HG03432 (cell line): Measurements from ENCODE around the gene CCDC127.
"Not testable (repeated sequence)": the region's sequence is repeated elsewhere in the genome, so short reads cannot be mapped to it uniquely, and the experiment has no call there.

Experiments
- ATAC-seq: cut with Tn5 transposase; IDR thresholded peaks from one replicate; pipeline ENCODE4 v1.9.1; 2021; ENCODE audit warnings: mild to moderate bottlenecking, moderate library complexity; ENCODE audit not compliant: unreplicated experiment

The CCDC127 gene, protein sequence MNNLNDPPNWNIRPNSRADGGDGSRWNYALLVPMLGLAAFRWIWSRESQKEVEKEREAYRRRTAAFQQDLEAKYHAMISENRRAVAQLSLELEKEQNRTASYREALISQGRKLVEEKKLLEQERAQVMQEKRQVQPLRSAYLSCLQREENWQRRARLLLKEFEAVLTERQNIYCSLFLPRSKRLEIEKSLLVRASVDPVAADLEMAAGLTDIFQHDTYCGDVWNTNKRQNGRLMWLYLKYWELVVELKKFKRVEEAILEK

GRCh38 chr5:217494-218456 is at the start of gene CCDC127, which contains the start of gene SDHA:
TSS of gene CCDC127 (minus strand) at chr5:218153. CDS start at chr5:216849, 1,304 bp downstream.
TSS of gene SDHA (plus strand) at chr5:218320. CDS start at chr5:218356, 36 bp downstream.
- ATAC-seq = peak; percentile 84

DNA sequence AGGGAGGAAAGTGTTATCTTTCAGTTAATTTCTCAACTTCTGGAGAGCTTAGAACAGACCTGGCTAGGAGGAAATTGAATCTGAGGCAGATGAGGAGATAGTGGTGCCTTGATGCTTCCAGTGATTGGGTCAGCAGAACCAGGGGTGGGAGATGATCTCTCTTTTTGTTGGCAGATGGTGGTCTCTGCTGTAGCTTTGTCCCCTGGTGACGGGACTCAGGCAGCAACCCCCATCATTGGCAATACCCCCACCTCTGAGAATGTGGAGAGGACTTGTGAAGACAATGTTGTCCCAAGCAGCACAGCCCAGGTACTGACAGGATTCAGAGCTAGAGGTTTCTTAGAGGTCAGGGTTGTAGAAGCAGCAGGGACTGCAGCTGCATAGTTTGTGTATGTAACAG is 49.8 kb upstream of the CCDC127 start:
- no peak for ATAC-seq

GRCh38 chr5:266311-267026 is 48.5 kb upstream of the CCDC127 start:
- ATAC-seq = not testable (repeated sequence)

- ATAC-seq = no peak
Measured at GRCh38 chr5:264338-264737, 46.4 kb upstream of the CCDC127 start.

DNA sequence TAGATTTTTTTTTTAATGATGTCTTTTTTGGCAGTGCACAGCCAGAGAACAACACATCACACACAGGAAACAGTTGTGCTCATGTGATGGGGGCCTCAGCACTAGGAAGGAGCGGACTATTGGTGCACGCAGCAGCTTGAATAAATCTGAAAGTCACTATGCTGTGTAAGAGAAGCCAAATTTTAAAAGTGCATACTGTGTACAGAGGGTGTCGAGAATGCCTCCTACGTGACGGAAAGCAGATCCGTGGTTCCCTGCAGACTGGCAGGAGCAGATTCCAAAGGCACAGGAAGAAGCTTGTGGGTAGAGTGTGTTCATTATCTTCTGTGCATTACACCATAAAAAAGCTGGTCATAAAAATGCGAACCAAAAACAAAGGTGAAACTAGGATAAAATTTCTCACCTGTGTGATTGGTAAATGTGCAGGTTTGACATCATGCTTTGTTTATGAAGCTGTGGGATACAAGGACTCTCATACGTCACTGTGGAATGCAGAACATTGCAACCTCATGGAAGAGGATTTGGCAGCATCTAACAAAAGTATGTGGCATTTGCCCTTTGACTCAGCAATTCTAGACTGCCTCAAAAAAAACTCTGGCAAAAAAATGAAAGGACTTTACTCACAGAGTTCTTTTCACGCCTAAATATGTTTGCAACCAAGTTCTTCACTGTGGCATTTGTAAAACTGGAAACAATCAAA is 45.5 kb upstream of the CCDC127 start:
- not testable (repeated sequence) for ATAC-seq

DNA sequence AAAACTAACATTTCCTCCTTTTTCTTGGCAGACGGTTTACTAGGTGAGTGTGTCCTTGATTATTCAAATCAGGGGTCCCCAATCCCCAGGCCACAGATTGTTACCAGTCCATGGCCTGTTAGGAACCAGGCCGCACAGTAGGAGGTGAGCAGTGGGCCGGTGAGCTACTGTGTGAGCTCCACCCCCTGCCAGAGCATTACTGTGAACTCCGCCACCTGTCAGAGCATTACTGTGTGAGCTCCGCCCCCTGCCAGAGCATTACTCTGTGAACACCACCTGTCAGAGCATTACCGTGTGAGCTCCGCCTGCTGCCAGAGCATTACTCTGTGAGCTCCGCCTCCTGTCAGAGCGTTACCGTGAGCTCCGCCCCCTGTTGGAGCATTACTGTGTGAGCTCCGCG is 39.2 kb upstream of the CCDC127 start:
- no peak for ATAC-seq

DNA sequence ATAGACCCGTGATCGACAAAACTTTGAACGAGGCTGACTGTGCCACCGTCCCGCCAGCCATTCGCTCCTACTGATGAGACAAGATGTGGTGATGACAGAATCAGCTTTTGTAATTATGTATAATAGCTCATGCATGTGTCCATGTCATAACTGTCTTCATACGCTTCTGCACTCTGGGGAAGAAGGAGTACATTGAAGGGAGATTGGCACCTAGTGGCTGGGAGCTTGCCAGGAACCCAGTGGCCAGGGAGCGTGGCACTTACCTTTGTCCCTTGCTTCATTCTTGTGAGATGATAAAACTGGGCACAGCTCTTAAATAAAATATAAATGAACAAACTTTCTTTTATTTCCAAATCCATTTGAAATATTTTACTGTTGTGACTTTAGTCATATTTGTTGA is 38.4 kb upstream of the CCDC127 start:
- ATAC-seq = not testable (repeated sequence)

- ATAC-seq = not testable (repeated sequence)
Measured at GRCh38 chr5:255116-255515, 37.2 kb upstream of the CCDC127 start.

GRCh38 chr5:254322-254721 is 36.4 kb upstream of the CCDC127 start:
- ATAC-seq = not testable (repeated sequence)

DNA sequence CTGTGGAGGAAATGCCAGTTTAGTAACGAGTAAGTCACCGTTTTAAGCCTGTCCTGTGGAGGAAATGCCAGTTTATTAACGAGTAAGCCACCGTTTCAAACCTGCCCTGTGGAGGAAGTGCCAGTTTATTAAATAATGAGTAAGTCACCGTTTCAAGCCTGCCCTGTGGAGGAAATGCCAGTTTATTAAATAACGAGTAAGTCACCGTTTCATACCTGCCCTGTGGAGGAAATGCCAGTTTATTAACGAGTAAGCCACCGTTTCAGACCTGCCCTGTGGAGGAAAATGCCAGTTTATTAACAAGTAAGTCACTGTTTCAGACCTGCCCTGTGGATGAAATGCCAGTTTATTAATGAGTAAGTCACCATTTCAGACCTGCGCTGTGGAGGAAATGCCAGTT is 34.6 kb upstream of the CCDC127 start:
- no peak for ATAC-seq

DNA sequence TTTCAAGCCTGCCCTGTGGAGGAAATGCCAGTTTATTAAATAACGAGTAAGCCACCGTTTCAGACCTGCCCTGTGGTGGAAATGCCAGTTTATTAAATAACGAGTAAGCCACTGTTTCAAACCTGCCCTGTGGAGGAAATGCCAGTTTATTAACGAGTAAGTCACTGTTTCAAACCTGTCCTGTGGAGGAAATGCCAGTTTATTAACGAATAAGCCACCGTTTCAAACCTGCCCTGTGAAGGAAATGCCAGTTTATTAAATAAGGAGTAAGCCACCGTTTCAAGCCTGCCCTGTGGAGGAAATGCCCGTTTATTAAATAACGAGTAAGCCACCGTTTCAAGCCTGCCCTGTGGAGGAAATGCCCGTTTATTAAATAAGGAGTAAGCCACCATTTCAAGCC is 34.0 kb upstream of the CCDC127 start:
- ATAC-seq = not testable (repeated sequence)

DNA sequence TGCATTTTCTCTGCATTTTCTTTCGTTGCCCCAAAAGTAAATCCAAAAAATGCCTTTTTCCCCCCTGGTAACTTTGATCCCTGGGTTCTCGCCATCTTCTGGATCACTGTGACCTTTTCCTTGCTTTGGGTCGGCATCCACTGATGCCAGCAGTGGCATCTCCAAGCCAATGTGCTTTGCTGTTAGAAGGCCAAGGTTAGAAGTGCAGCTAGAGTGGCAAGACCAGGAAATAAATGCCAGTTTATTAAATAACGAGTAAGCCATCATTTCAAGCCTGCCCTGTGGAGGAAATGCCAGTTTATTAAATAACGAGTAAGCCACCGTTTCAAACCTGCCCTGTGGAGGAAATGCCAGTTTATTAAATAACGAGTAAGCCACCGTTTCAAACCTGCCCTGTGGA is 33.6 kb upstream of the CCDC127 start:
- not testable (repeated sequence) for ATAC-seq

- ATAC-seq = not testable (repeated sequence)
Measured at GRCh38 chr5:251016-251415, 33.1 kb upstream of the CCDC127 start.

DNA sequence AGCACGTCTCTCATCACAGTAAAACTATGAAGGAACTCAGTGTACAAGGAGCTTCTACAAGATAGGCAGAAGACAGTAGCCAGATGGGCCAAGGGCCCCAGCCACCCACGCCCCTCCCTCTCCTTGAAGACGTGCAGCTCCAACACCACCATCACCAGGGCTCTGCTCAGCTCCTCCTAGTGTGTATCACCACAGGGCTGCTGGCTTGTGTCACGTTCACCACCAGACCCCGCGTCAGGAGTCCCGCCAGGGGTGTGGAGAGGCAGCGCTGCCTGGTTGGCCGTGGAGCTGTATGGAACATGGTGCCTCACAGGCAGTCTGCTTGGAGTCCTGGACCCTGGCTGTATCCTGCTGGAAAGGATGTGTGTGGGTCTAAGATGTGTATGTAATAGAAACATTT is 32.4 kb upstream of the CCDC127 start:
- ATAC-seq = not testable (repeated sequence)

GRCh38 chr5:245717-246116 is 27.8 kb upstream of the CCDC127 start:
- not testable (repeated sequence) for ATAC-seq

DNA sequence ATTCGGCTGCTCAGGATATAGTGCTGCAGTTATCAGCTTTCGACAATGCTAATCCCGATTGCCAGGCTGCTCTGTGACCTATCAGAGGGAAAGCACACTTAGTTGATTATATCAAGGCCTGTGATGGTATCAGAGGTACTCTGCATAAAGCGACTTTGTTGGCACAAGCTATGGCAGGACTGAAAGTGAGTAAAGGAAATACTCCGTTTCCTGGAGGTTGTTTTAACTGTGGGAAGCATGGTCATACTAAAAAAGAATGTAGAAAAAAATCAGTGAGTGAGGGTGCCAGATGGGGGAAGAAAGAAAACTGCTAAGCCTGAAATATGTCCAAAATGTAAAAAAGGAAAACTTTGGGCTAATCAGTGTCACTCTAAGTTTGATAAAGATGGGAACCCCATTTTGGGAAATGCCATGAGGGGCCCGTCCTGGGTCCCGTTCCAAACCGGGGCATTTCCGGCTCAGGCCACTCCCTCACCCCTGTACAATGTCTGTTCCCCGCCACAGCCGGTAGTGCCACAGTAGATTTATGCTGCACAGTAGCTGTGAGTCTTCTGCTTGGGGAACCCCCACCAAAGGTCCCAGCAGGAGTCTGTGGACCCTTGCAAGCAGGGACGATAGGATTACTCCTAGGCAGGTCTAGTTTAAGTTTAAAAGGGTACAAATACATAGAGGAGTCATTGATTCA is 25.9 kb upstream of the CCDC127 start:
- not testable (repeated sequence) for ATAC-seq

GRCh38 chr5:241045-241669 is 23.2 kb upstream of the CCDC127 start:
- ATAC-seq = not testable (repeated sequence)

GRCh38 chr5:240550-240949 is 22.6 kb upstream of the CCDC127 start:
- not testable (repeated sequence) for ATAC-seq

- ATAC-seq = not testable (repeated sequence)
Measured at GRCh38 chr5:237931-238330, 20.0 kb upstream of the CCDC127 start.
